ENCODE results near the gene THEM4. TPM values are rescaled to one million over a fixed set of nuclear protein-coding genes. Genes with fewer than 3 reads are reported as not detected.

The THEM4 gene
- polyA plus RNA-seq, 4 donors = 5.7 to 36.3 (median 9.4) TPM

DNA sequence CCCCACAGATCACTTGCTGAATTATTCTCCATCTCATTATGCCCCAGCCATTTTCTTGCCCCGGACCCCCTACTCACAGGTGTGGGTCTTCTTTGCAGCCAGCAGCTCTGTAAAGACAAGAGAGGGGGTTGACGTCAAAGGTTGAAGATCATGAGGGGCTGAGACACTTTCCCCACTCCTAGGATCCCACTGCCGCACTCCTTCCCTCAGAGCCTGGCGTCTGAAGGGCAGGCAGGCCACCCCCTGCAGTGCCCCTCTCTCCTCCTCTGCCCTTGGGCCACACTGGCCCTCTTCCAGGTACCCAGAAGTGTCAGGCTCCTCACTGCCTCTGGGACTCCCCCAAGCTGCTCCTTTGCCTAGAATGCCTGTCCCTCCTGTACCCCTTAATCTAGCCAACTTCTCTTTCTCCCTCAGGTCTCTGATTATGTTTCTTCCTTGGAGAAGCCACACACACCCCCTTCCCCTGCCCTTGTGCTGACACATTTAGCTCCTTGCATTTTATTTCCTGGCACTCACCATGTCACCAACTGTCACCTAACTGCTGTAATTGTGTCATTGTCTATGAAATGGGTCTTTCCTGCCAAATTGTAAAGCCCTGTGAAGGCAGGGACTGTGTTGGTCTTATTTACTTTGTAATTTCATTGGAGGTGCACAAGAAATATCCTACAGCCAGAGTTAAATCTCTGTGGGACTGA lies 79.8 kb downstream of the THEM4 start:
- Histone ChIP-seq H3K9me3 (ENCODE audit: control insufficient read depth in 2 of 2, insufficient read depth in 1 of 2, low read depth in 1 of 2, low read length in 1 of 2) (no peaks in the 10 kb centered on the region), H3K27me3 (ENCODE audit: control insufficient read depth in 3 of 3, insufficient read depth in 3 of 3, low read length in 3 of 3) (no peaks in the 10 kb centered on the region), H3K27ac (ENCODE audit: low read depth in 1 of 3, low read length in 2 of 3) (peak overlapping the region in 1 of 3 donors; percentile 50), H3K4me1 (ENCODE audit: control insufficient read depth in 3 of 3, insufficient read depth in 2 of 3, low read depth in 1 of 3, low read length in 2 of 3) (peaks cover 0 to 40% (median 8%) of the 10 kb centered on the region in 3 donors), H3K36me3 (ENCODE audit: control insufficient read depth in 3 of 3, insufficient read depth in 2 of 3, low read depth in 1 of 3, low read length in 3 of 3) (no peaks in the 10 kb centered on the region), H3K4me3 (ENCODE audit: low read depth in 1 of 3, low read length in 3 of 3) (no peak overlapping the region)
- DNase-seq = no peak
- 43 to 63% (median 47%) methylated on average over 4 of the region's 4 CpGs for WGBS, 3 donors
- FAIRE-seq = no peak

GRCh38 chr1:151828921-151829320 lies 80.4 kb downstream of the THEM4 start:
- H3K36me3 ChIP-seq (ENCODE audit: control insufficient read depth in 3 of 3, insufficient read depth in 2 of 3, low read depth in 1 of 3, low read length in 3 of 3) = no peaks in the 10 kb centered on the region
- H3K27ac ChIP-seq (ENCODE audit: low read depth in 1 of 3, low read length in 2 of 3) = peak overlapping the region in 1 of 3 donors; percentile 50
- DNase-seq (peak in 1 of 2 donors; percentile 65), FAIRE-seq (no peak)
- no peak overlapping the region for H3K4me3 ChIP-seq (ENCODE audit: low read depth in 1 of 3, low read length in 3 of 3)
- H3K9me3 ChIP-seq (ENCODE audit: control insufficient read depth in 2 of 2, insufficient read depth in 1 of 2, low read depth in 1 of 2, low read length in 1 of 2) = no peaks in the 10 kb centered on the region
- peaks cover 0 to 40% (median 5%) of the 10 kb centered on the region in 3 donors for H3K4me1 ChIP-seq (ENCODE audit: control insufficient read depth in 3 of 3, insufficient read depth in 2 of 3, low read depth in 1 of 3, low read length in 2 of 3)
- H3K27me3 ChIP-seq (ENCODE audit: control insufficient read depth in 3 of 3, insufficient read depth in 3 of 3, low read length in 3 of 3) = no peaks in the 10 kb centered on the region
- WGBS, 3 donors = 10 to 20% (median 12%) methylated on average over 8 to 12 of the region's 12 CpGs

GRCh38 chr1:151827853-151828252 lies 81.5 kb downstream of the THEM4 start:
- WGBS, 3 donors = 52 to 68% (median 65%) methylated on average over 9 of the region's 9 CpGs
- DNase-seq (no peak), FAIRE-seq (no peak)
- no peak overlapping the region for H3K4me3 ChIP-seq (ENCODE audit: low read depth in 1 of 3, low read length in 3 of 3)
- H3K4me1 ChIP-seq (ENCODE audit: control insufficient read depth in 3 of 3, insufficient read depth in 2 of 3, low read depth in 1 of 3, low read length in 2 of 3) = peaks cover 0 to 40% (median 4%) of the 10 kb centered on the region in 3 donors
- no peaks in the 10 kb centered on the region for H3K27me3 ChIP-seq (ENCODE audit: control insufficient read depth in 3 of 3, insufficient read depth in 3 of 3, low read length in 3 of 3)
- peak overlapping the region in 1 of 3 donors; percentile 0 for H3K27ac ChIP-seq (ENCODE audit: low read depth in 1 of 3, low read length in 2 of 3)
- no peaks in the 10 kb centered on the region for H3K9me3 ChIP-seq (ENCODE audit: control insufficient read depth in 2 of 2, insufficient read depth in 1 of 2, low read depth in 1 of 2, low read length in 1 of 2)
- no peaks in the 10 kb centered on the region for H3K36me3 ChIP-seq (ENCODE audit: control insufficient read depth in 3 of 3, insufficient read depth in 2 of 3, low read depth in 1 of 3, low read length in 3 of 3)

DNA sequence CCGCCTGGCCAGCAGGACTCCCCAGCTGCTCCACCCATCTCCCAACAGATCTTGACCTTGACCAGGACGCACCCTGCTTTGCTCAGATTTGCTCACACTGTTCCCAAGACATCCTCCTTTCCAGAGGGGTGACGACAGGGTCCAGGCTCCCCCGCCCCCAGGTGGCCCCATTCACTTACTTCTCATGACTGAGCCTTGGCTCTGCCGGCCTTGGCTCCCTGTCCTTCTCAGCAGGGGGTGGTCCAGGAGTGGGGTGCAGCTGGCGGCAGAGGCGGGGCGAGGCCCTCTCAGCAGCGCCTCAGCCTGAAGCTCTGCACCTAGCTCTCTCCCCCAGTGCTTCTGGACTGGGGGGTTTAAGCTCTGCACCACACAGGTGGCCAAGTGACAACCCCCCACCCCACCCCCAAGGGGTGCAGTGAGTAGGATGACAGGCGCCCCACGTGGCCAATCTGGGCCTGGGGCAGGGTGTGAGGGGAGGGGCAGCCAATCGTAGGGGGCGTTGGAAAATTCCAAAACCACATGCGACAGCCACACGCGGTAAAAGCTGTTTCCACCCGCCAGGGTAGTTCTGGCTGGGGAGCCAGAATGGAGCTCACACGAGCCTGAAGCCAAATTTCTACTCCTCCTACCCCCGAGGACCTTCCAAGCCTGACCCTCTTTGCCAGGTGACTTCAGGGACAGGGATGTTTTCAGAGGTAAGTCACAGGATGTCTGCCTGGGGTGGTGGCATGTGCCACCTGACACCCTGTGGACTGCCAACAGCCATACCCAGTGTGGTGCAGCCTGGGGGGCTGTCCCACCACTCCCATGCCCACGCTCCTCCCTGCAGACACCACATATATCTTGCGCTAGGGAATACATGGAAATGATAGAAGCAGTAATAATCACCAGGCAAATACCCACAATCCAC lies 83.3 kb downstream of the THEM4 start:
- H3K27ac ChIP-seq (ENCODE audit: low read depth in 1 of 3, low read length in 2 of 3) = no peak overlapping the region
- DNase-seq (peak; percentile 44 to 75), FAIRE-seq (no peak)
- 53 to 56% (median 54%) methylated on average over 21 of the region's 21 CpGs for WGBS, 3 donors
- peaks cover 0 to 28% (median 2%) of the 10 kb centered on the region in 3 donors for H3K4me1 ChIP-seq (ENCODE audit: control insufficient read depth in 3 of 3, insufficient read depth in 2 of 3, low read depth in 1 of 3, low read length in 2 of 3)
- H3K9me3 ChIP-seq (ENCODE audit: control insufficient read depth in 2 of 2, insufficient read depth in 1 of 2, low read depth in 1 of 2, low read length in 1 of 2) = no peaks in the 10 kb centered on the region
- no peak overlapping the region for H3K4me3 ChIP-seq (ENCODE audit: low read depth in 1 of 3, low read length in 3 of 3)
- no peaks in the 10 kb centered on the region for H3K27me3 ChIP-seq (ENCODE audit: control insufficient read depth in 3 of 3, insufficient read depth in 3 of 3, low read length in 3 of 3)
- H3K36me3 ChIP-seq (ENCODE audit: control insufficient read depth in 3 of 3, insufficient read depth in 2 of 3, low read depth in 1 of 3, low read length in 3 of 3) = no peaks in the 10 kb centered on the region

DNA sequence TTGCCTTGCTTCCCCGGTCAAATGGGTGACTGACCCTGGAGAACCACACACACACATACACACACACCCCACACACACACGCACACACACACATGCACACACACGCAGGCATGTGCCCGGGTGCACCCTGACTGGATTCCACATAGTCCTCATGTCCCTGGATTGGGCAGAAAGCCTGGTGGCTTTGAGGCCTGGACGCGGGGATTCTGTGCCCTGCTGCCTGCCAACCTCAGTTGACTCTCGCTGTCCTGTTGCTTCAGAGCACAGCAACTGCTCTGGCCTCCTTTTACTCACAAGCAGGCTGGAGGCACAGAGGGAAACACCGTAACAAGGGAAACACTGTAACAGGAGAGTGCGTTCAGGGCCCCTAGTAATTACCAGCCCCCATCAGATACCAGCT lies 84.1 kb downstream of the THEM4 start:
- H3K36me3 ChIP-seq (ENCODE audit: control insufficient read depth in 3 of 3, insufficient read depth in 2 of 3, low read depth in 1 of 3, low read length in 3 of 3) = no peaks in the 10 kb centered on the region
- H3K9me3 ChIP-seq (ENCODE audit: control insufficient read depth in 2 of 2, insufficient read depth in 1 of 2, low read depth in 1 of 2, low read length in 1 of 2) = no peaks in the 10 kb centered on the region
- no peak for DNase-seq
- FAIRE-seq = no peak
- peaks cover 0 to 25% (median 2%) of the 10 kb centered on the region in 3 donors for H3K4me1 ChIP-seq (ENCODE audit: control insufficient read depth in 3 of 3, insufficient read depth in 2 of 3, low read depth in 1 of 3, low read length in 2 of 3)
- 74 to 79% (median 78%) methylated on average over 9 of the region's 9 CpGs for WGBS, 3 donors
- H3K4me3 ChIP-seq (ENCODE audit: low read depth in 1 of 3, low read length in 3 of 3) = no peak overlapping the region
- H3K27me3 ChIP-seq (ENCODE audit: control insufficient read depth in 3 of 3, insufficient read depth in 3 of 3, low read length in 3 of 3) = no peaks in the 10 kb centered on the region
- no peak overlapping the region for H3K27ac ChIP-seq (ENCODE audit: low read depth in 1 of 3, low read length in 2 of 3)

Other genes with a start within 250 kb of the THEM4 start
- gene CELF3, start 192.7 kb downstream of the THEM4 start, polyA plus RNA-seq = 10 to 100 TPM in 1 of 4 donors, 1 to 10 TPM in 2, under 1 TPM in 1; 0.89 to 55.1 (median 4.0) TPM
- gene RIIAD1, start 188.0 kb downstream of the THEM4 start, polyA plus RNA-seq = 10 to 100 TPM in 1 of 4 donors, 1 to 10 TPM in 1, not detected in 2; 1.6 to 14.8 TPM
- 10 to 100 TPM; 49.0 to 62.1 (median 51.7) TPM for gene MRPL9, start 146.0 kb downstream of the THEM4 start, polyA plus RNA-seq
- 1 to 10 TPM in 3 of 4 donors, under 1 TPM in 1; 0.22 to 4.2 (median 2.4) TPM for gene TDRKH, start 119.0 kb downstream of the THEM4 start, polyA plus RNA-seq
- under 1 TPM in 2 of 4 donors, not detected in 2; 0.15 to 0.89 TPM for gene LINGO4, start 104.1 kb downstream of the THEM4 start, polyA plus RNA-seq
- 10 to 100 TPM in 3 of 4 donors, 1 to 10 TPM in 1; 5.4 to 15.2 (median 10.8) TPM for gene RORC, start 77.7 kb downstream of the THEM4 start, polyA plus RNA-seq
- gene C2CD4D, start 69.7 kb downstream of the THEM4 start, polyA plus RNA-seq = under 1 TPM in 2 of 4 donors, not detected in 2; 0.46 to 0.62 TPM
- gene THEM5, start 55.8 kb downstream of the THEM4 start, polyA plus RNA-seq = under 1 TPM in 1 of 4 donors, not detected in 3; 0.32 TPM
- gene S100A10, start 84.3 kb upstream of the THEM4 start, polyA plus RNA-seq = 1,000 to 10,000 TPM in 2 of 4 donors, 100 to 1,000 TPM in 2; 547 to 1,355 (median 1,106) TPM
- 100 to 1,000 TPM; 237 to 551 (median 408) TPM for gene S100A11, start 127.5 kb upstream of the THEM4 start, polyA plus RNA-seq
- gene TCHHL1, start 179.6 kb upstream of the THEM4 start, polyA plus RNA-seq = not detected
- gene TCHH, start 205.9 kb upstream of the THEM4 start, polyA plus RNA-seq = under 1 TPM in 2 of 4 donors, not detected in 2; 0.12 to 0.27 TPM
- gene RPTN, start 249.7 kb upstream of the THEM4 start, polyA plus RNA-seq = not detected